Anterior cingulate cortex (tissue), 58 donors: ENCODE measurements around the gene DNAH17.
"Not testable (repeated sequence)": the region's sequence is repeated elsewhere in the genome, so short reads cannot be mapped to it uniquely, and the experiment has no call there.

Experiments used
- DNase-seq, 58 donors: peaks; one replicate each; lab custom pipeline; 2025; lab: John Stamatoyannopoulos, UW

DNAH17 gene

GRCh38 chr17:78485290-78486168, 91.7 kb downstream of the DNAH17 start:
- no peak for DNase-seq

- DNase-seq: peak in 16 of 58 donors; percentile 13 to 65 (median 32)
Measured at GRCh38 chr17:78484271-78485246, 92.6 kb downstream of the DNAH17 start.

- no peak for DNase-seq
Measured at GRCh38 chr17:78479369-78479768, 97.8 kb downstream of the DNAH17 start.

- DNase-seq: no peak
Measured at GRCh38 chr17:78478757-78479297, 98.4 kb downstream of the DNAH17 start.

- no peak for DNase-seq
Measured at GRCh38 chr17:78477913-78478756, 99.1 kb downstream of the DNAH17 start.

GRCh38 chr17:78476973-78477372, 100.2 kb downstream of the DNAH17 start:
- DNase-seq: no peak

- DNase-seq: no peak
Measured at GRCh38 chr17:78476149-78476548, 101.0 kb downstream of the DNAH17 start.

- DNase-seq: no peak
Measured at GRCh38 chr17:78475211-78475610, 102.0 kb downstream of the DNAH17 start.

GRCh38 chr17:78474614-78475146, 102.5 kb downstream of the DNAH17 start:
- no peak for DNase-seq

- DNase-seq: no peak
Measured at GRCh38 chr17:78473951-78474613, 103.1 kb downstream of the DNAH17 start.

GRCh38 chr17:78472035-78472905, 104.9 kb downstream of the DNAH17 start:
- no peak for DNase-seq

- no peak for DNase-seq
Measured at GRCh38 chr17:78471635-78472034, 105.6 kb downstream of the DNAH17 start.

- no peak for DNase-seq
Measured at GRCh38 chr17:78469443-78469842, 107.8 kb downstream of the DNAH17 start.

- DNase-seq: no peak
Measured at GRCh38 chr17:78468366-78468765, 108.8 kb downstream of the DNAH17 start.

GRCh38 chr17:78466786-78467715, 110.1 kb downstream of the DNAH17 start:
- DNase-seq: no peak

GRCh38 chr17:78466109-78466785, 110.9 kb downstream of the DNAH17 start:
- not testable (repeated sequence) for DNase-seq
